Panc1 (cell line): ENCODE results near the gene ZRANB1. TPM values are rescaled to one million over a fixed set of nuclear protein-coding genes. Genes with fewer than 3 reads are reported as not detected.

Source experiments
- ATAC-seq: fragments of 200-7000 bp; cut with Tn5 transposase; 2 replicates; pipeline ENCODE4 v1.9.1; 2020; ENCODE audit warnings: mild to moderate bottlenecking, moderate library complexity
- BruUV-seq: library from RNA; stranded (reverse); fragments of 400-500 nt; replicated peaks from 2 replicates; lab custom pipeline; 2021; lab: Mats Ljungman, UMichigan
- CTCF ChIA-PET: fragments of 300-600 bp; sonication (Branson Sonifier 250); formaldehyde crosslinking; loops from one replicate; lab custom pipeline; 2022; ENCODE audit warnings: antibody characterized with exemption; lab: Charles Lee
- POLR2A ChIA-PET: fragments of 300-600 bp; sonication (Branson Sonifier 250); formaldehyde crosslinking; loops from one replicate; lab custom pipeline; 2022; ENCODE audit warnings: antibody characterized with exemption; lab: Charles Lee
- DNase-seq: peaks from one replicate; pipeline ENCODE4 v3.0.0-alpha.2; 2010; ENCODE audit warnings: low read depth, low spot score
- H3K27ac ChIP-seq: 2 replicates; pipeline ENCODE4 v1.5.1; 2011; ENCODE audit warnings: mild to moderate bottlenecking, low read length, inconsistent platforms
- H3K27me3 ChIP-seq: fragments of 200-500 bp; sonication (Bioruptor generic); 2 replicates; pipeline ENCODE4 v1.6.0; 2014; ENCODE audit warnings: low read length, inconsistent platforms; ENCODE audit not compliant: control insufficient read depth, insufficient read depth
- H3K36me3 ChIP-seq: fragments of 200-500 bp; sonication (Bioruptor generic); 2 replicates; pipeline ENCODE4 v1.5.1; 2014; ENCODE audit warnings: inconsistent platforms, mild to moderate bottlenecking, low read length, moderate library complexity; ENCODE audit not compliant: control insufficient read depth, insufficient read depth
- H3K4me1 ChIP-seq: 2 replicates; pipeline ENCODE4 v1.5.1; 2011; ENCODE audit warnings: inconsistent platforms, mild to moderate bottlenecking, low read length, moderate library complexity; ENCODE audit not compliant: control insufficient read depth, insufficient read depth
- H3K4me3 ChIP-seq, 2 experiments: 2 replicates each; pipeline ENCODE4 v1.5.1; 2011 to 2012; ENCODE audit warnings: low read depth in 2 of 2, low read length in 2 of 2, mild to moderate bottlenecking in 2 of 2, inconsistent platforms in 1 of 2, moderate library complexity in 1 of 2
- H3K9me3 ChIP-seq: fragments of 200-500 bp; sonication (Bioruptor generic); 2 replicates; pipeline ENCODE4 v1.5.1; 2014; ENCODE audit warnings: low read depth, mild to moderate bottlenecking, inconsistent platforms, low read length, moderate library complexity; ENCODE audit not compliant: control insufficient read depth, insufficient read depth
- POLR2AphosphoS5 ChIP-seq: IDR thresholded peaks from 2 replicates; pipeline ENCODE4 v1.6.1; 2012; ENCODE audit warnings: mild to moderate bottlenecking, low read depth, low read length, moderate library complexity
- SIN3A ChIP-seq: IDR thresholded peaks from 2 replicates; pipeline ENCODE4 v1.6.1; 2012; ENCODE audit warnings: low read depth, mild to moderate bottlenecking, low read length, moderate library complexity, borderline replicate concordance; ENCODE audit not compliant: insufficient read depth
- TCF7L2 ChIP-seq: IDR thresholded peaks from 2 replicates; pipeline ENCODE4 v1.6.1; 2011; ENCODE audit warnings: mild to moderate bottlenecking, low read depth, low read length, inconsistent platforms
- in situ Hi-C: cut with HindIII; loops from 2 replicates; pipeline ENCODE4 v1.10.0; 2016; ENCODE audit warnings: low sequenced_read_pairs, low pct_unique_long_range_greater_than_20kb
- intact Hi-C: fragments of 100-400 bp; cut with micrococcal nuclease; formaldehyde crosslinking; loops from one replicate; pipeline ENCODE4 v1.10.0; 2022; ENCODE audit not compliant: unreplicated experiment
- total RNA-seq: library from RNA; stranded (reverse); gene quantifications from one replicate; pipeline ENCODE4 v1.2.1, GENCODE V29; 2021; ENCODE audit not compliant: unreplicated experiment
- TF ChIP-seq, protein P1 (sequence below), 2 experiments: IDR thresholded peaks; 2 replicates each; pipeline ENCODE4 v1.6.1; 2011 to 2012; ENCODE audit warnings: low read depth in 2 of 2, control low read depth in 1 of 2, low read length in 1 of 2, mild to moderate bottlenecking in 1 of 2, moderate library complexity in 1 of 2; ENCODE audit not compliant: insufficient read depth in 1 of 2
- TF ChIP-seq, protein P2 (sequence below): fragments of 450-650 bp; IDR thresholded peaks from 2 replicates; pipeline ENCODE4 v1.5.1; 2017; ENCODE audit warnings: mild to moderate bottlenecking

The ZRANB1 gene
- total RNA-seq, 1 experiment from 2014 or later = 23.2 TPM

DNA sequence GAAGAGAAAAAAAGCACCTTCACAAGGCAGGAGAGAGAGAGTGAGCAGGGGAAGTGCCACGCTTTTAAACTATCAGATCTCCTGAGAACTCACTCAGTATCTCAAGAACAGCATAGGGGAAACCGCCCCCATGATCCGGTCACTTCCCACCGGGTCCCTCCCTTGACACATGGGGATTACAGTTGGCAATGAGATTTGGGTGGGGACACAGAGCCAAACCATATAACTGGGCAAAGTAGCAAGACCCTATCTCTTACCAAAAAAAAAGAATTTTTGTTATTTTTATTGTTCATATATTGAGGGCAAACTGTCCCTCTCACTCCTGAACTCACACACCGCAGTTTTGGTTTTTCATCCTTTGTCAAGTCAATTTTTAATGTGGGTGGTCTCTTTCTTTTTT is 18.2 kb upstream of the ZRANB1 start:
- DNase-seq = no peak
- Histone ChIP-seq H3K9me3 (no peaks in the 10 kb centered on the region), H3K36me3 (no peaks in the 10 kb centered on the region), H3K4me1 (peaks cover 13% of the 10 kb centered on the region), H3K4me3 (no peak overlapping the region), H3K27ac (no peak overlapping the region), H3K27me3 (no peaks in the 10 kb centered on the region)
- no TSS peak for BruUV-seq
- ChIA-PET POLR2A (interaction anchor here (0.6 kb wide), 1 partner anchor 56 kb away, joined by 6 read pairs; no protein-coding TSS in a partner anchor), CTCF (no interaction called here)
- in situ Hi-C loops = no loop called here
- ATAC-seq = no peak
- intact Hi-C loops = no loop called here
- TF ChIP-seq SIN3A = no peak
- TF ChIP-seq, protein P1, sequence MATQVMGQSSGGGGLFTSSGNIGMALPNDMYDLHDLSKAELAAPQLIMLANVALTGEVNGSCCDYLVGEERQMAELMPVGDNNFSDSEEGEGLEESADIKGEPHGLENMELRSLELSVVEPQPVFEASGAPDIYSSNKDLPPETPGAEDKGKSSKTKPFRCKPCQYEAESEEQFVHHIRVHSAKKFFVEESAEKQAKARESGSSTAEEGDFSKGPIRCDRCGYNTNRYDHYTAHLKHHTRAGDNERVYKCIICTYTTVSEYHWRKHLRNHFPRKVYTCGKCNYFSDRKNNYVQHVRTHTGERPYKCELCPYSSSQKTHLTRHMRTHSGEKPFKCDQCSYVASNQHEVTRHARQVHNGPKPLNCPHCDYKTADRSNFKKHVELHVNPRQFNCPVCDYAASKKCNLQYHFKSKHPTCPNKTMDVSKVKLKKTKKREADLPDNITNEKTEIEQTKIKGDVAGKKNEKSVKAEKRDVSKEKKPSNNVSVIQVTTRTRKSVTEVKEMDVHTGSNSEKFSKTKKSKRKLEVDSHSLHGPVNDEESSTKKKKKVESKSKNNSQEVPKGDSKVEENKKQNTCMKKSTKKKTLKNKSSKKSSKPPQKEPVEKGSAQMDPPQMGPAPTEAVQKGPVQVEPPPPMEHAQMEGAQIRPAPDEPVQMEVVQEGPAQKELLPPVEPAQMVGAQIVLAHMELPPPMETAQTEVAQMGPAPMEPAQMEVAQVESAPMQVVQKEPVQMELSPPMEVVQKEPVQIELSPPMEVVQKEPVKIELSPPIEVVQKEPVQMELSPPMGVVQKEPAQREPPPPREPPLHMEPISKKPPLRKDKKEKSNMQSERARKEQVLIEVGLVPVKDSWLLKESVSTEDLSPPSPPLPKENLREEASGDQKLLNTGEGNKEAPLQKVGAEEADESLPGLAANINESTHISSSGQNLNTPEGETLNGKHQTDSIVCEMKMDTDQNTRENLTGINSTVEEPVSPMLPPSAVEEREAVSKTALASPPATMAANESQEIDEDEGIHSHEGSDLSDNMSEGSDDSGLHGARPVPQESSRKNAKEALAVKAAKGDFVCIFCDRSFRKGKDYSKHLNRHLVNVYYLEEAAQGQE (IDR thresholded peaks at IDR 0.05; ENCODE audit: insufficient read depth in 1 of 2, low read depth in 2 of 2, low read length in 1 of 2) = no peak
- TF ChIP-seq POLR2AphosphoS5 = no peak

DNA sequence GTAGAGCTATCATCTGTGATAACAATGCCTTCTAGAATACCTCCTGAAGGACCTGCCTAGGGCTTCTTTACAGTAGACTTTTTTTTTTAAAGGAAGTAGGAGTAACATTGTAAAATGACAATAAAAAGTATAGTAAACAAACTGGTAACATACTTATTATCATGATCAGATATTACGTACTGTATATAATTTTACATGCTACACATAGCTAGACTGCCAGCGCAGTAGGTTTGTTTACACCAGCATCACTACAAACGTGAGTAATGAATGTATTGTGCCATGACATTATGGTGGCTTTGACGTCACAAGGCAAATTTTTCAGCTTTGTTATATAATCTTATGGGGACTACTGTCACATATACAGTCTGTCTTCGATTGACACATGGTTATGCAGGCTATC is 15.4 kb upstream of the ZRANB1 start:
- Histone ChIP-seq H3K27ac (no peak overlapping the region), H3K27me3 (no peaks in the 10 kb centered on the region), H3K9me3 (no peaks in the 10 kb centered on the region), H3K36me3 (no peaks in the 10 kb centered on the region), H3K4me1 (no peaks in the 10 kb centered on the region), H3K4me3 (no peak overlapping the region)
- POLR2A ChIA-PET = no interaction called here
- TF ChIP-seq, protein P1 (IDR thresholded peaks at IDR 0.05; ENCODE audit: insufficient read depth in 1 of 2, low read depth in 2 of 2, low read length in 1 of 2) = no peak
- TF ChIP-seq TCF7L2 = no peak
- TF ChIP-seq, protein P2, sequence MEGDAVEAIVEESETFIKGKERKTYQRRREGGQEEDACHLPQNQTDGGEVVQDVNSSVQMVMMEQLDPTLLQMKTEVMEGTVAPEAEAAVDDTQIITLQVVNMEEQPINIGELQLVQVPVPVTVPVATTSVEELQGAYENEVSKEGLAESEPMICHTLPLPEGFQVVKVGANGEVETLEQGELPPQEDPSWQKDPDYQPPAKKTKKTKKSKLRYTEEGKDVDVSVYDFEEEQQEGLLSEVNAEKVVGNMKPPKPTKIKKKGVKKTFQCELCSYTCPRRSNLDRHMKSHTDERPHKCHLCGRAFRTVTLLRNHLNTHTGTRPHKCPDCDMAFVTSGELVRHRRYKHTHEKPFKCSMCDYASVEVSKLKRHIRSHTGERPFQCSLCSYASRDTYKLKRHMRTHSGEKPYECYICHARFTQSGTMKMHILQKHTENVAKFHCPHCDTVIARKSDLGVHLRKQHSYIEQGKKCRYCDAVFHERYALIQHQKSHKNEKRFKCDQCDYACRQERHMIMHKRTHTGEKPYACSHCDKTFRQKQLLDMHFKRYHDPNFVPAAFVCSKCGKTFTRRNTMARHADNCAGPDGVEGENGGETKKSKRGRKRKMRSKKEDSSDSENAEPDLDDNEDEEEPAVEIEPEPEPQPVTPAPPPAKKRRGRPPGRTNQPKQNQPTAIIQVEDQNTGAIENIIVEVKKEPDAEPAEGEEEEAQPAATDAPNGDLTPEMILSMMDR = no peak
- CTCF ChIA-PET = no interaction called here
- in situ Hi-C loops = no loop called here
- no peak for DNase-seq
- intact Hi-C loops = no loop called here
- no peak for ATAC-seq
- no TSS peak for BruUV-seq
